GM10266 (cell line): ENCODE measurements around the gene FOXP1.

Experiments used
- DNase-seq: peaks from one replicate; pipeline ENCODE4 v3.0.0; 2012; ENCODE audit errors: extremely low spot score
- TF ChIP-seq, protein P1 (sequence below): IDR thresholded peaks from 2 replicates; pipeline ENCODE4 v1.5.1; 2012; ENCODE audit warnings: mild to moderate bottlenecking, low read depth; ENCODE audit not compliant: control insufficient read depth, insufficient read depth; ENCODE audit errors: missing control alignments

The FOXP1 gene

DNA sequence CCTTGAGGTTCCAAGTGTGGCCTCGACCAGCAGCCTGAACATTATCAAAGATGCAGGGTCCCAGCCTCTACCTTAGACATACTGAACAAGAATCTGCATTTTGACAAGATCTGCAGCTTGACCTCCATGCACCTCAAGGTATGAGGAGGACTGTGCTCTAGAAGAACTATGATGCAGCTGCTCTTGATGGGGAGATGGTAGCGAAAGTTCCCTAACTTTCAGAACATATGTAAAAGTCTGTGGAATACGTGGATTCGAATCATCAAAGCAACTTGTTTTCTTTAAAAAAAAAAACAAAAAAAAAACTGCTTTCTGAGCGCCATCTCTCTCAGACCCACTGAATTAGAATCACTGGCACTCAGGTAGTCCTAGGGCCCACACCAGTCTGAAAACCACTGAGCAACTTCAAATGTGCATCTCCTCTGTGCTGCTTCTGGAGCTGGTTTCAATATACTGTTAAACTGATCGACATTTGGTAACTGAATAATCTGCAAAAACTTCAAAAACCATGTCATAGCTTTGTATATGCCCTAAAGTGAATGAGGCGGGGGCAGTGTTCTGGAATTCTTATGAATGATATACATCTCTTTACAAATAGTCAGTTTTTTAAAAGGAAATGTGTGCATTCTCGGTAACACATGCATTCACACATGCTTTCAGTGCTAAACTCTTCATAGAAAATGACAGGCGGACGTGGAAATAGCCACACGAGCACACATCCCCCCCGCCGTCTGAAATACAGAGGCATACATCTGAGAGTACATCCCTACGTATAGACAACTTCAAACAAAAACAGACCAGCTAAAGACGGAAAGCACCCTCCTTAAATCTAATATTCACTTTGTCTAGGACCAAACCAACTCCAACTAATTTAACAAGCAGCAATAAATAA, 128.8 kb downstream of the FOXP1 start:
- TF ChIP-seq, protein P1, sequence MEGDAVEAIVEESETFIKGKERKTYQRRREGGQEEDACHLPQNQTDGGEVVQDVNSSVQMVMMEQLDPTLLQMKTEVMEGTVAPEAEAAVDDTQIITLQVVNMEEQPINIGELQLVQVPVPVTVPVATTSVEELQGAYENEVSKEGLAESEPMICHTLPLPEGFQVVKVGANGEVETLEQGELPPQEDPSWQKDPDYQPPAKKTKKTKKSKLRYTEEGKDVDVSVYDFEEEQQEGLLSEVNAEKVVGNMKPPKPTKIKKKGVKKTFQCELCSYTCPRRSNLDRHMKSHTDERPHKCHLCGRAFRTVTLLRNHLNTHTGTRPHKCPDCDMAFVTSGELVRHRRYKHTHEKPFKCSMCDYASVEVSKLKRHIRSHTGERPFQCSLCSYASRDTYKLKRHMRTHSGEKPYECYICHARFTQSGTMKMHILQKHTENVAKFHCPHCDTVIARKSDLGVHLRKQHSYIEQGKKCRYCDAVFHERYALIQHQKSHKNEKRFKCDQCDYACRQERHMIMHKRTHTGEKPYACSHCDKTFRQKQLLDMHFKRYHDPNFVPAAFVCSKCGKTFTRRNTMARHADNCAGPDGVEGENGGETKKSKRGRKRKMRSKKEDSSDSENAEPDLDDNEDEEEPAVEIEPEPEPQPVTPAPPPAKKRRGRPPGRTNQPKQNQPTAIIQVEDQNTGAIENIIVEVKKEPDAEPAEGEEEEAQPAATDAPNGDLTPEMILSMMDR = no peak
- no peak for DNase-seq

DNA sequence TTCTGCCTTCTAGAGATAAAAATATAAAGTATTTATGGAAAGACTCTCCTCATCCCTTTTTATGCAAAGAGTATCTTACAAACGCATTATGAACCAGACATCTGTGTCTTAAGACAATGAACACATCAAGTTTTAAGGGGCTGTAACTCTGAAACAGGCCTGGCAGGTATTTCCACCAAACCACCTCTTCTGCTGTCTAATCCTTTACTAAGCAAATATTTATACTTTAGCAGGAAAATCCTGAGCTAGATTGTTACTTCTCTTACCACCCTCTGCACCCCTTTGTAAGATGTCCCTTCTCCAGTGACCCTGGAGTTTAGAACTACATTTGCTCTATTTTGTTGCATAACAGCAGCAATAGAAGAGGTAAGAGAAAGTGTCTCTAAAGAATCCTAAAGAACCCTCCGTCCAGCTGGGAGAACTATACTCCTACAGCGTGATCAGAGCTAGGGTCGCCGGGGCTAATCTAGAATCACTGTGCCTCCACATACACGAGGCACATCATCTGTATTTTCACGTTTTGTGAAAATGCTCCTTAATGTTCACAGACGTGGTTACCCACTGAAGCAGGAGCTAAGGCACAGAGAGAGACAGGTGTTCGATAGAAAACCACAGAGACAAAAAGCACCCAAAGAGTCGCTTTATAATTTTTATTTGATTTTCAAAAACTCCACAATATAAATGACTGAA, 129.6 kb downstream of the FOXP1 start:
- TF ChIP-seq, protein P1 = no peak
- DNase-seq = no peak

DNA sequence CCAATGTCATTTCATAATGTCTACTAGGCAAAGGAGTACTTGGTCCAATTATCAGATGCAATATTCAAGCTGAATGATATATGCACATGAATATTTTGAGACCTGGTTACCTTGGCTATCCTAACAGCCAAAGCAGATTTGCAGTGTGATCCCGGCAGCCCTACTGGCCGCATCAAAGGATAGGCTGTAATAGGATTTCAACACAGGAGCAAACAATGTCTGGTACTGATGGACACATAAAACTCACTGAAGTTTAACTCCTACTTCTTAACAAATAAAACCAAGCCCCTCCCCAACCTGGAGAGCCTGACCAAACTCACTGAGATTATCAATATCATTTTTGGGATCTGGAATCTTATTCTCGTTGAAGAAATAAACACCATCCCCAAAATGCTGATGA, 130.2 kb downstream of the FOXP1 start:
- DNase-seq = no peak
- TF ChIP-seq, protein P1 = no peak

DNA sequence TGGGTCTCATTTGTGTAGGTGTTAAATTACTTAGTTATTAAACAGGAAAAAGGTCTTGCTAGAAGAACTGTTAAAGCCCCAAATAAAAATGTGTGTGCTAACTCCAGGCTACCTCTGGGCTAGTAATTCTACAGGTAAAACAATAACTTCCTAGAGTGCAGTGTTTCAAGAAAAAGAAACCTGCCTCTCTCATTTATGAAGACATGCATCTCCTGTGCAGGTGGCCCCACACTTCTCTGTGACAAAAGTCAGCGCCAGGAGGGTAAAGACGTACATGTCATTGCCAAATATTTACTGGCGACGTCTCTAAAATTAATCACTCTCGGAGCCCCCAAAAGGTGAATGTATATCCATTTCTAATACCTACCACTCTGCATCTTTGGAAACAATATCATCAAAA, 131.7 kb downstream of the FOXP1 start:
- TF ChIP-seq, protein P1 = no peak
- DNase-seq = no peak

DNA sequence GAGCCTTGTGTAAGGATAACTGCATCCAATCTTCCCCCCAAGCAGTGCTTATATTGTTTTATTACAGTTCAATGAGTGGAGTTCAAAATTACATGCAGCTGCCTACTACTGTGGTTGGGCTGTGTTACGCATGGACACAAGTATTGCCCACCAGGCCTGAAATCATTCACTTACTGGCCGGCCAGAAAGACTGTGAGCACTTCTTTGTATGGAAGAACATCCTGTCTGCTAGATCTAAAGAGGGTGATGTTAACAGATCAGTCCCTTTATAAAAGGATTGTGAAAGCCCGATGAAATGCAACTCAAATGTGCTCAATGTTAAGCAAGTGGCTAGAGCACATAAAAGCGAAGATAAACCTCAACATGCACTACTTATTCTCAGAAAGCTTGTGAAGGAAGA, 132.5 kb downstream of the FOXP1 start:
- DNase-seq = no peak
- TF ChIP-seq, protein P1 = no peak

DNA sequence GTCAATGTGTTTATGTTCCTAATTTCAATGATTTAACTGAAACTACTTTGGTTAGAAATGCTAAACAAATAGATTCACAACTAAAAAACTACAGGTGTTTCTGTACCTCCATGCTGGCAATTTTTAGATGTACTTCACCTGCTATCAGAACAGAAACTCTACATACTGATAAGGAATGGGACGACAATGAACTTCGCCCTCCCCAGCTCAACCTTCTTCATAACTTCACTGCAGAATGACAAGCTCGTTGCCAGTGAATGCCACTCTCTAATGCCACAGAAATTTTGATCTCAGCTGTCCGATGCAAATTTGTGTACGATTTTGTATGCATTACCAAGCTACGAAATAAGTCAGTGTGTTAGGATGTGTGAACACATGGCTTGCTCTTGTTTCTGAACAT, 133.4 kb downstream of the FOXP1 start:
- TF ChIP-seq, protein P1 = no peak
- DNase-seq = no peak

DNA sequence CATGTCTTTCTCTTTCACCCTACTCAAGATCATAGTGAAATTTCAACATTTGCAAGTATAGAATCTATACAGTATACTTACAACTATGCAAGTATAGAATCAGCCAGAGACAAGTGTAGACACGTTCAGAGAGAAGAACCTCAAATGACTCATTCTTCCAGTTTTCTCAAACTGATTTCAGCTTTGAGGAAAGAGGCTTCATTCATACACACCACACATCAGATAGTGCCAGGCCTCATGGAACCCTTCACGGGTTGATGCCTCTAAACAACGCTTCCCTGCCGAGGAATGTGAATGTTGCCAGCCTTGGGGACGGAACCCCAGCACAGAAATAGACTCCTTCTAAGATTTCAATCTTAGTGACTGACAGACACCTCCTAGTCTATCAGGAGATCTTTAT, 135.7 kb downstream of the FOXP1 start:
- DNase-seq = no peak
- TF ChIP-seq, protein P1 = no peak
